ENCODE results near the gene RNASE1.
"Not testable (repeated sequence)": the region's sequence is repeated elsewhere in the genome, so short reads cannot be mapped to it uniquely, and the experiment has no call there.

Gene RNASE1

DNA sequence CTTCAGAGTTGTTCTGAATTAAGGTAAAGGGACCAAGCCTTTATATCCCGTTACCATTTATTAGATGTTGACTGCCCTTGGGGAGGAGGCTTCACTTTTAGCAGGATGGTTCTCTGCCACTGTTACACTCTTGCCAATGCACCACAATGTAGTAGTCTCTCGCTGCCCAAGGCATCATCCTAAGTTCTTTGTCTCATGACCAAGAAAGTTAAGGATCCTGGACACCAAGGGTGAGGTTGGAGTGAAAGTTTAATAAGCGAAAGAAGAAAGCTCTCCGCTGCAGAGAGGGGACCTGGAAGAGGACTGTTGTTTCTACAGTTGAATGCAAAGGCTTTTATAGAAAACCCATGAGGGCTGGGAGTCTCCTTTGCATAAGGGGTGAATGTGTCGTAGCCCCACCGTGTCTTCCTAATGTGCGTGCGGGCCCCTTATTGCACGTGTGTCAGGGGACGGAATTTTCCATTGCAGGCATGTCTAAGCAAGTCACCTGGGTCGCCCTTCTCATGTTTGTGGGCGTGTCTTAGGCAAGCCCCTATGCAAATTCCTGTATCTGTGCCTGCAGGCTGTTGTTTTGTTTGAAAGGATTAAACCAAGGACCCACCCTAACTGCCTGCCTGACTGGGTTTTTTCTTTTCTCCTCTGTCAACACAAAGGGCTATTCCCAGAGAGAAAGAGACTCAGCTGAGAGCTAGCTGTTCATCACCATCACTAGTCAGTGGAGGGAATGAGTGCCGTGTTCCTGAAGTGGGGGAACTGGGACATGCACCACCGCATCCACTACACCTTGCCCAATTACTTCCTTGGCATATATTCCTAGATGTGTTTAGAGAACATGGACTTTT lies 17.6 kb upstream of the RNASE1 start:
- no peak overlapping the region for H3K4me3 ChIP-seq (ENCODE audit: low read depth, low read length)
- TF ChIP-seq, protein P1, sequence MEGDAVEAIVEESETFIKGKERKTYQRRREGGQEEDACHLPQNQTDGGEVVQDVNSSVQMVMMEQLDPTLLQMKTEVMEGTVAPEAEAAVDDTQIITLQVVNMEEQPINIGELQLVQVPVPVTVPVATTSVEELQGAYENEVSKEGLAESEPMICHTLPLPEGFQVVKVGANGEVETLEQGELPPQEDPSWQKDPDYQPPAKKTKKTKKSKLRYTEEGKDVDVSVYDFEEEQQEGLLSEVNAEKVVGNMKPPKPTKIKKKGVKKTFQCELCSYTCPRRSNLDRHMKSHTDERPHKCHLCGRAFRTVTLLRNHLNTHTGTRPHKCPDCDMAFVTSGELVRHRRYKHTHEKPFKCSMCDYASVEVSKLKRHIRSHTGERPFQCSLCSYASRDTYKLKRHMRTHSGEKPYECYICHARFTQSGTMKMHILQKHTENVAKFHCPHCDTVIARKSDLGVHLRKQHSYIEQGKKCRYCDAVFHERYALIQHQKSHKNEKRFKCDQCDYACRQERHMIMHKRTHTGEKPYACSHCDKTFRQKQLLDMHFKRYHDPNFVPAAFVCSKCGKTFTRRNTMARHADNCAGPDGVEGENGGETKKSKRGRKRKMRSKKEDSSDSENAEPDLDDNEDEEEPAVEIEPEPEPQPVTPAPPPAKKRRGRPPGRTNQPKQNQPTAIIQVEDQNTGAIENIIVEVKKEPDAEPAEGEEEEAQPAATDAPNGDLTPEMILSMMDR (IDR thresholded peaks at IDR 0.05; ENCODE audit: low read depth, low read length): no peak
- no peak for DNase-seq (ENCODE audit: low read depth, low spot score)
- in situ Hi-C loops (cut with HindIII; ENCODE audit: low sequenced_read_pairs): no loop called here

DNA sequence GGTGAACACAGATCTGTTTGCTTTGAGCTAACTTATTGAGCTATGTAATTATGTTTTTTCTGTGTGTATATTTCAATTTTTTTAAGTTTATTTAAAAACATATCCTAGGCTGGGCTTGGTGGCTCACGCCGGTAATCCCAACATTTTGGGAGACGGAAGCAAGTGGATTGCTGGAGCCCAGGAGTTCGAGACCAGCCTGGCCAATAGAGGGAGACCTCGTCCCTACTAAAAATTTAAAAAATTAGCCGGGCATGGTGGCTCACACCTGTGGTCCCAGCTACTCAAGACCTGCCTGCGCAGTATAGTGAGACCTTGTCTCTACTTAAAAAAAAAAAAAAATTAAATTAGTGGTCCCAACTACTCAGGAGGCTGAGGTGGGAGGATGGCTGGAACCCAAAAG lies 16.2 kb upstream of the RNASE1 start:
- H3K4me3 ChIP-seq (ENCODE audit: low read depth, low read length): no peak overlapping the region
- DNase-seq (ENCODE audit: low read depth, low spot score): no peak
- in situ Hi-C loops (cut with HindIII; ENCODE audit: low sequenced_read_pairs): no loop called here
- TF ChIP-seq, protein P1 (IDR thresholded peaks at IDR 0.05; ENCODE audit: low read depth, low read length): no peak

DNA sequence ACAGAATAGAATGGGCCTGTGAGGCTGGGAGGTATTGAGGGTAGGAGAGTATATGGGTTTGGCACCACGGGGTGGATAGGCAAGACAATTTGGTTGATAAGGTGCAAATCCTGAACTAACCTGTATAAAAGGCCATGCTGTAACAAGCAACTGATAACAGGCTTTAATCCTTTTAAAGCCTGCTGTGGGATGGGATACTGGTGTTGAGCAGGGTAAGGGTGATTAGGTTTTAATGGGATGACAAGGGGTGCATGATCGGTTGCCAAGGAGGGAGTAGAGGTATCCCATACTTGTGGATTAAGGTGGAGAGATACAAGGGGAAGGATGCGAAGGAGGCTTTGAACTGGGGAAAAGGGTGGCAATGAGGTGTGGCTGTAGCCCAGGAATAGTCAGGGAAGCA lies 13.3 kb upstream of the RNASE1 start:
- DNase-seq (ENCODE audit: low read depth, low spot score); H3K4me3 ChIP-seq (ENCODE audit: low read depth, low read length); in situ Hi-C loops (cut with HindIII; ENCODE audit: low sequenced_read_pairs): not testable (repeated sequence)

DNA sequence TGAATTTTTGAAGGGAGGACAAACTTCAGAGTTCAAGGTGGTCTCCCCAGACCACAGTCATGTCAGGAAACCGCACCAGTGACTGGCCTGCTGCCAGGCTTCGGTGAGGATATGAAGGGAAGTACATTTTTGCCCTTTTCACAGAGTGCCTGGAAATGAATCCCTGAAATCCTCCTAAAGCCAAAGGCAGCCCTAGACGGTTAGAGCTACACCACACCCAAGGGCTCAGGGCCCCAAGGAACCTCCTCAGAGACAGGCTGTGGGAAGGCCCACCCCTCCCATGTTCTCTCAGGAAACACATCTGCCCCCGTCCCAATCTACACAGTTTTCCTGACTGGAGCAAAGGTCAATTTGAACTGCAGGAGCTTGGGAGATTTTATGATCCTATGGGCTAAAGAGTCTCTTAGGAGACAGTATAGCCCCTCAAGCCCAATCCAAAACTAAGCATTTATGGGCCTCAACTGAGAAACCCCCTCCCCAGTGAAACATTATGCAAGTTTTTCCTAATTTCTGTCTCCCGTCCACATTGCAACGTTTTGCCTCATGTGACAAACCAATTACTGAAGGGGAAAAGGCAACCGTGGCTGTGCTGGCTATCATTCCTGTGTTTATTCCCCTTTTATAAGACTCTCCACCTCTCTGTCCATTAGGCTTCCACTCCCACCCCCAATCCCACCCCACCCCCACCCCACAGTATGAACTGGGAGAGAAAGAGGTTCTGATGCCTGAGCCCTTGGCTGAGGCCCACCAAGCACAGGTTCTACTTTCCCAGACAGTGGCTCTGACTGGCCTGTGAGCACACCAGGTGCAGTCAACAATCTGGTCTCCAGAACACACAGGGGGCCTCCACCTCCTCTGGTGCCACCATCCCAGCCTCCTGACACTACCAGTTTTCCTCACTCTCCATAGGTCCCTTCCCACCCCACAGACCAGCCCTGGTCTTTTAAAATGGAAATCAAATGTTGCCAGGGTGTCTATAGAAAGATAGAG lies 9.6 kb upstream of the RNASE1 start:
- in situ Hi-C loops (cut with HindIII; ENCODE audit: low sequenced_read_pairs): no loop called here
- H3K4me3 ChIP-seq (ENCODE audit: low read depth, low read length): no peak overlapping the region
- no peak for DNase-seq (ENCODE audit: low read depth, low spot score)
- TF ChIP-seq, protein P1 (IDR thresholded peaks at IDR 0.05; ENCODE audit: low read depth, low read length): no peak

DNA sequence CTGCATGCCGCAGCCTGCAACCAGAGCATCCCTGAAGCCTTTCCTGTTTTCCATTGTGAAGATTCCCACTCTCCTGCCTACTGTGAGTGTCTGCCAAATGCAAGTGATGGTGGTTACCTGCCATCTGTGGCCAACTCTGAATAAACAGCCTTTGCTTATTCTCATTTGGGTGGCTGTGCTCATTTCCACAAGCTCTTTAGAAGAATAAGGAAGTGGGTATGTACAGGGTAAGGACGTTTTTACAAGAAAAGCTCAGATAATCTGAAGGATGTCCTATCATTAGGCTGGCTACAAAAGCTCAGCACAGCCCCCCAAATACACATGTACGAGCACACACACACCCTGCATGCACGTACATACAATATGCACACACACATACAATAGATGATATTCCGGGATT lies 7.3 kb upstream of the RNASE1 start:
- in situ Hi-C loops (cut with HindIII; ENCODE audit: low sequenced_read_pairs): no loop called here
- TF ChIP-seq, protein P1 (IDR thresholded peaks at IDR 0.05; ENCODE audit: low read depth, low read length): no peak
- H3K4me3 ChIP-seq (ENCODE audit: low read depth, low read length): no peak overlapping the region
- no peak for DNase-seq (ENCODE audit: low read depth, low spot score)

DNA sequence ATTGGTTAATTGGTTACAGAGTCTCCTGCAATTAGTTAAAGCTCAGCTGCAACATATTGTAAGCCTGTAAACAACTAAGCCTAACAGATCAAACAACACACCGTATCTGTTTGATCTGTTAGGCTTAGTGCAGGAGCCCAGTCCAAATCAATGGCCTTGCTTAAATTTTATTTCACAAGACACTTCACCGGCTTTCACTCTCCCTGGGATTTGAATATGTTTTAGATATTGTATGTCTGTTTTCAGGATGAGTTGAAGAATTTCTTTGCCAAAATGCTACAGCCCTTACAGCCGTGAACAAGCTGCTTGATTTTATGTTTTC lies 5.5 kb upstream of the RNASE1 start:
- no peak overlapping the region for H3K4me3 ChIP-seq (ENCODE audit: low read depth, low read length)
- TF ChIP-seq, protein P1 (IDR thresholded peaks at IDR 0.05; ENCODE audit: low read depth, low read length): no peak
- DNase-seq (ENCODE audit: low read depth, low spot score): no peak
- in situ Hi-C loops (cut with HindIII; ENCODE audit: low sequenced_read_pairs): no loop called here
